Stomach (tissue), 9 donors: ENCODE data around the gene PHF11. TPM values are rescaled to one million over a fixed set of nuclear protein-coding genes. Genes with fewer than 3 reads are reported as not detected.

Source experiments
- DNase-seq, 2 donors: peaks; one replicate each; pipeline versions ENCODE4 v3.0.0 to v3.0.0-alpha.2; 2013 to 2019
- H3K27ac ChIP-seq, 5 donors: fragments of 200-600 bp in 4 of 5; sonication (generic) in 4 of 5; one replicate each; pipeline ENCODE4 v1.5.1; 2013 to 2019; ENCODE audit warnings: mild to moderate bottlenecking in 1 of 5, moderate library complexity in 1 of 5
- H3K27me3 ChIP-seq, 3 donors: fragments of 200-600 bp; sonication (generic); one replicate each; pipeline ENCODE4 v1.5.1; 2017 to 2019; ENCODE audit warnings: mixed run types in 1 of 3
- H3K36me3 ChIP-seq, 4 donors: fragments of 200-600 bp; sonication (generic); 1 replicate in 3 of 4; 2 replicates in 1 of 4; pipeline ENCODE4 v1.5.1; 2016 to 2019
- H3K4me1 ChIP-seq, 4 donors: fragments of 200-600 bp; sonication (generic); one replicate each; pipeline ENCODE4 v1.5.1; 2016 to 2019
- H3K4me3 ChIP-seq, 4 donors: fragments of 200-600 bp; sonication (generic) in 3 of 4; one replicate each; pipeline ENCODE4 v1.5.1; 2016 to 2019; ENCODE audit warnings: mild to moderate bottlenecking in 1 of 4
- H3K9me3 ChIP-seq, 4 donors: fragments of 200-600 bp; sonication (generic); one replicate each; pipeline ENCODE4 v1.5.1; 2016 to 2019
- CTCF ChIP-seq, 7 experiments: fragments of 450-650 bp in 4 of 7; fragments of 200-600 bp in 3 of 7; sonication (generic) in 3 of 7; IDR thresholded peaks; one replicate each; pipeline ENCODE4 v1.5.1; 2016 to 2019; ENCODE audit warnings: antibody characterized with exemption in 7 of 7, control low read depth in 2 of 7, mild to moderate bottlenecking in 1 of 7
- EP300 ChIP-seq: sonication (generic); formaldehyde crosslinking; IDR thresholded peaks from one replicate; pipeline ENCODE4 v1.6.1; 2017; ENCODE audit warnings: antibody characterized with exemption
- POLR2A ChIP-seq, 4 donors: fragments of 450-650 bp; IDR thresholded peaks; one replicate each; pipeline ENCODE4 v1.6.1; 2016; ENCODE audit warnings: antibody characterized with exemption in 4 of 4, control low read depth in 2 of 4, mild to moderate bottlenecking in 1 of 4, moderate library complexity in 1 of 4
- POLR2AphosphoS5 ChIP-seq, 3 donors: sonication (generic); formaldehyde crosslinking; IDR thresholded peaks; one replicate each; pipeline ENCODE4 v1.6.1; 2016; ENCODE audit warnings: antibody characterized with exemption in 3 of 3
- WGBS, 5 donors: extraction: QIAGEN DNeasy Blood & Tissue Kit in 3 of 5; methylation state at CpG; one replicate each; pipeline versions ENCODE4 v1.1.5 to v1.1.7; 2013 to 2018; 5-methylcytosine and 5-hydroxymethylcytosine counted together
- intact Hi-C: fragments of 100-400 bp; cut with DNase I; formaldehyde crosslinking; loops from one replicate; pipeline ENCODE4 v1.15.1; 2023; ENCODE audit warnings: low total_unique reads
- polyA plus RNA-seq, 3 donors: library from polyadenylated mRNA; stranded (reverse); fragments of 200-250 nt; gene quantifications; one replicate each; pipeline ENCODE4 v1.2.3, GENCODE V29; 2013
- total RNA-seq, 5 donors: library from RNA; depleted of rRNA; stranded (reverse); fragments of >200 nt; gene quantifications; one replicate each; pipeline versions ENCODE4 v1.1.0 to v1.2.3, GENCODE V29; 2014 to 2016
- donor health status: healthy with polysubstance abuse.
- donor health status: Bipolar disorder and iron deficiency.
- donor health status: healthy.

Gene PHF11
- total and polyA plus RNA-seq, 8 donors: 18.2 to 140 (median 52.1) TPM

- no peak overlapping the region for H3K4me3 ChIP-seq
- H3K36me3 ChIP-seq: peaks cover 0 to 24% (median 11%) of the 10 kb centered on the region in 4 donors
- no peak for DNase-seq
- no peaks in the 10 kb centered on the region for H3K9me3 ChIP-seq
- 86 to 96% (median 93%) methylated on average over 3 of the region's 3 CpGs for WGBS, 5 donors
- no peak for TF ChIP-seq POLR2A (IDR thresholded peaks at IDR 0.05)
- TF ChIP-seq EP300: no peak
- TF ChIP-seq CTCF (IDR thresholded peaks at IDR 0.05): no peak
- no peak for TF ChIP-seq POLR2AphosphoS5 (IDR thresholded peaks at IDR 0.05)
- peaks cover 0 to 31% (median 18%) of the 10 kb centered on the region in 4 donors for H3K4me1 ChIP-seq
- intact Hi-C loops: no loop called here
- H3K27ac ChIP-seq: no peak overlapping the region
- no peaks in the 10 kb centered on the region for H3K27me3 ChIP-seq
Measured at GRCh38 chr13:49503951-49504350, 8.2 kb downstream of the PHF11 start.

- Histone ChIP-seq H3K4me3 (no peak overlapping the region), H3K4me1 (no peaks in the 10 kb centered on the region), H3K27ac (no peak overlapping the region), H3K9me3 (no peaks in the 10 kb centered on the region), H3K36me3 (peaks cover 13 to 80% (median 66%) of the 10 kb centered on the region in 4 donors), H3K27me3 (no peaks in the 10 kb centered on the region)
- no peak for DNase-seq
- WGBS, 5 donors: 72 to 93% (median 90%) methylated on average over 2 of the region's 2 CpGs
- TF ChIP-seq CTCF (IDR thresholded peaks at IDR 0.05) (no peak), POLR2A (IDR thresholded peaks at IDR 0.05) (no peak), POLR2AphosphoS5 (IDR thresholded peaks at IDR 0.05) (no peak), EP300 (no peak)
- intact Hi-C loops: no loop called here
Measured at GRCh38 chr13:49512578-49512977, 16.8 kb downstream of the PHF11 start.

- Histone ChIP-seq H3K4me1 (no peaks in the 10 kb centered on the region), H3K4me3 (no peak overlapping the region), H3K27me3 (no peaks in the 10 kb centered on the region), H3K9me3 (no peaks in the 10 kb centered on the region), H3K27ac (no peak overlapping the region), H3K36me3 (peaks cover 13 to 91% (median 74%) of the 10 kb centered on the region in 4 donors)
- intact Hi-C loops: no loop called here
- no peak for TF ChIP-seq POLR2A (IDR thresholded peaks at IDR 0.05)
- no peak for TF ChIP-seq EP300
- no peak for TF ChIP-seq CTCF (IDR thresholded peaks at IDR 0.05)
- no peak for TF ChIP-seq POLR2AphosphoS5 (IDR thresholded peaks at IDR 0.05)
- no peak for DNase-seq
- 87 to 96% (median 93%) methylated on average over 5 of the region's 5 CpGs for WGBS, 5 donors
Measured at GRCh38 chr13:49516467-49516866, 20.7 kb downstream of the PHF11 start.

GRCh38 chr13:49517461-49517860, 21.7 kb downstream of the PHF11 start:
- peaks cover 13 to 98% (median 80%) of the 10 kb centered on the region in 4 donors for H3K36me3 ChIP-seq
- H3K9me3 ChIP-seq: no peaks in the 10 kb centered on the region
- H3K27me3 ChIP-seq: no peaks in the 10 kb centered on the region
- H3K27ac ChIP-seq: no peak overlapping the region
- peak in 1 of 7 experiments; percentile 9 for TF ChIP-seq CTCF (IDR thresholded peaks at IDR 0.05)
- no peak for TF ChIP-seq EP300
- WGBS, 5 donors: 78 to 90% (median 87%) methylated on average over 6 of the region's 6 CpGs
- no peaks in the 10 kb centered on the region for H3K4me1 ChIP-seq
- intact Hi-C loops: no loop called here
- no peak overlapping the region for H3K4me3 ChIP-seq
- DNase-seq: no peak
